Esophagus squamous epithelium (tissue), 5 donors: Measurements from ENCODE around the gene PIK3R5. TPM values are rescaled to one million over a fixed set of nuclear protein-coding genes. Genes with fewer than 3 reads are reported as not detected.

ENCODE experiments used
- DNase-seq: peaks from one replicate; lab custom pipeline; 2025; lab: John Stamatoyannopoulos, UW
- H3K27ac ChIP-seq, 4 donors: fragments of 200-600 bp; sonication (generic); one replicate each; pipeline ENCODE4 v1.5.1; 2016 to 2019; ENCODE audit warnings: mild to moderate bottlenecking in 1 of 4
- H3K27me3 ChIP-seq, 4 donors: fragments of 200-600 bp; sonication (generic); 1 replicate in 3 of 4; 2 replicates in 1 of 4; pipeline versions ENCODE4 v1.5.1 to v1.6.0; 2017 to 2021; ENCODE audit warnings: antibody characterized with exemption in 1 of 4
- H3K36me3 ChIP-seq, 3 donors: fragments of 200-600 bp; sonication (generic); one replicate each; pipeline ENCODE4 v1.5.1; 2016 to 2019
- H3K4me1 ChIP-seq, 3 donors: fragments of 200-600 bp; sonication (generic); one replicate each; pipeline ENCODE4 v1.5.1; 2017 to 2019
- H3K4me3 ChIP-seq, 4 donors: fragments of 200-600 bp; sonication (generic); 1 replicate in 3 of 4; 2 replicates in 1 of 4; pipeline ENCODE4 v1.5.1; 2016 to 2019; ENCODE audit warnings: mild to moderate bottlenecking in 2 of 4, moderate library complexity in 1 of 4
- H3K9me3 ChIP-seq, 3 donors: fragments of 200-600 bp; sonication (generic); one replicate each; pipeline ENCODE4 v1.5.1; 2016 to 2019
- POLR2A ChIP-seq, 4 donors: fragments of 450-650 bp; IDR thresholded peaks; one replicate each; pipeline ENCODE4 v1.6.1; 2017; ENCODE audit warnings: antibody characterized with exemption in 4 of 4, mild to moderate bottlenecking in 4 of 4, moderate library complexity in 3 of 4
- WGBS, 2 donors: methylation state at CpG; one replicate each; pipeline ENCODE4 v1.1.5; 2018; 5-methylcytosine and 5-hydroxymethylcytosine counted together
- intact Hi-C: fragments of 100-400 bp; cut with DNase I; formaldehyde crosslinking; loops from one replicate; pipeline ENCODE4 v1.15.0; 2022
- total RNA-seq, 4 donors: library from RNA; depleted of rRNA; stranded (reverse); fragments of >200 nt; gene quantifications; one replicate each; pipeline ENCODE4 v1.1.0, GENCODE V29; 2016
- TF ChIP-seq, protein P1 (sequence below), 6 experiments: fragments of 450-650 bp in 4 of 6; fragments of 200-600 bp in 2 of 6; sonication (generic) in 2 of 6; IDR thresholded peaks; one replicate each; pipeline ENCODE4 v1.5.1; 2016 to 2019; ENCODE audit warnings: antibody characterized with exemption in 6 of 6, mild to moderate bottlenecking in 4 of 6, moderate library complexity in 4 of 6
- donor health status: DM: yes; HTN: yes; CAD: no.

The PIK3R5 gene
- total RNA-seq, 4 donors from 2014 or later: 1.8 to 8.8 (median 3.1) TPM

DNA sequence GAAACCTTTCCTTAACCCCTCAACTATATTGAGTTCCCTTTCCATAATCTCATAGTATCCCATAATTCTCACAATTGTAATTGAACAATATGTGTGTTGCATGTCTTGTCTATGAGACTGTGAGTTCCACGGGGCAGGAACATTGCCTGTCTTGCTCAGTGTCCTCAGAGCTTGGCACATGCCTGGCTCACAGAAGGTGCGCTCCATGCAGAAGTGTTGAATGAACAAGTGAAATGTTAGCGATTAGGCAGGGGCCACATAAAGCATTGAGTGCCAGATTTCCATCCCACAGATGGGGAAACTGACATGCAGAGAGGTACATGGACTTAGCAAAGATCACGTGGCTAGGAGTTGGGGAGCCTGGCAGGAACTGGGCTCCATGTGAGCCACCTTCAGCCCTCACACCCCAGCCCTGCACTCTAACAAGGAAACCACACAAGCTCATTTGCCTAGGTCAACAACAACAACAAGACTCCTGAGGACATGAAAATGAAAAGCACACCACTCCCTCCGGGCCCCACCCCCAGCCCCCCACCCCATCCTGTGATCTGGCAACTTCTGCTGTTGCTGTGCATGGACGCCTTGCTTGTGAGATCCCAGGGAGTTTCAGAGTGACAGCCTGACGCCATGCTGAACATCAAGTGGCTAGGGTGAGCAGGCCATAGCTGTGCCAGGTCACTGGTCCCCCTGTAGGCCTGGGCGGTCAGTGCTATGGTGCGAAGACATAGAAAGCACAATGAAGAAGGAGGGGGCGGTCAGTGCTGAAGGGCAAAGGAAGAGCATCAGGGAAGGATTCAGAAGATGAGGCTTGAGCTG lies 5.0 kb downstream of the PIK3R5 start:
- DNase-seq: no peak
- Histone ChIP-seq H3K27ac (no peak overlapping the region), H3K36me3 (no peaks in the 10 kb centered on the region), H3K27me3 (peaks cover 0 to 34% (median 5%) of the 10 kb centered on the region in 4 donors), H3K4me3 (no peak overlapping the region), H3K4me1 (peaks cover 0 to 7% (median 0%) of the 10 kb centered on the region in 3 donors), H3K9me3 (no peaks in the 10 kb centered on the region)
- intact Hi-C loops: no loop called here
- 73 to 77% methylated on average over 6 to 8 of the region's 10 CpGs for WGBS, 2 donors
- no peak for TF ChIP-seq POLR2A (IDR thresholded peaks at IDR 0.05)

DNA sequence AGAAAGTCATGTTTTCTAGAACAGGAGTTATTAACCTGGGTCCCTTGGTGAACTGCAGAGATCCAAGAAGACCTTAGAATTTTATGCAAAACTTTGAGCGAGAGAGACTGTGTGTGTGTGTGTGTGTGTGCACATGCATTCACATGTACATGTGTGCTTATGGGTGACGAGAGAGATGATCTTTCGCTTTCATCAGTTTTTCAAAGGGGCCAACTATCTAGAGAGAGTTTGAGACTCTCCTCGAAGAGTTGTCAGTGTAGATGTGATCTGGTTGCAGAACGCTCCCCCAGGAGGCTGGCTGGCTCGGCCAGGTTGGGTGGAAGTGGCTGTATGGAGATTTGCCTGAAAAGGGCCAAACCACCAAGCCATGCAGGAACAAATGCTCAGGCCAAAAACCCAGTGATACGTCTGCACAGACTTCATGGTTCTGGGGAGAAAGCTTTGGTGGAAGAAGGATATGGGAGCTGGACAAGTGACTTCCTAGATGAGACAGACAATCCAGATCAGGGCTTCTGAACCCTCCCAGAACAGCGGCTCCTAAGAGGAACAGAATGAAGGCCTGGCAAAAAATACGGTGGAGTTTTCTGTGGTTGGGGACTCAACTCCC lies 6.1 kb downstream of the PIK3R5 start:
- Histone ChIP-seq H3K4me1 (no peaks in the 10 kb centered on the region), H3K27me3 (peaks cover 0 to 23% (median 0%) of the 10 kb centered on the region in 4 donors), H3K27ac (no peak overlapping the region), H3K36me3 (no peaks in the 10 kb centered on the region), H3K4me3 (no peak overlapping the region), H3K9me3 (no peaks in the 10 kb centered on the region)
- no peak for DNase-seq
- intact Hi-C loops: no loop called here
- WGBS, 2 donors: 84 to 86% methylated on average over 8 to 9 of the region's 9 CpGs
- TF ChIP-seq, protein P1, sequence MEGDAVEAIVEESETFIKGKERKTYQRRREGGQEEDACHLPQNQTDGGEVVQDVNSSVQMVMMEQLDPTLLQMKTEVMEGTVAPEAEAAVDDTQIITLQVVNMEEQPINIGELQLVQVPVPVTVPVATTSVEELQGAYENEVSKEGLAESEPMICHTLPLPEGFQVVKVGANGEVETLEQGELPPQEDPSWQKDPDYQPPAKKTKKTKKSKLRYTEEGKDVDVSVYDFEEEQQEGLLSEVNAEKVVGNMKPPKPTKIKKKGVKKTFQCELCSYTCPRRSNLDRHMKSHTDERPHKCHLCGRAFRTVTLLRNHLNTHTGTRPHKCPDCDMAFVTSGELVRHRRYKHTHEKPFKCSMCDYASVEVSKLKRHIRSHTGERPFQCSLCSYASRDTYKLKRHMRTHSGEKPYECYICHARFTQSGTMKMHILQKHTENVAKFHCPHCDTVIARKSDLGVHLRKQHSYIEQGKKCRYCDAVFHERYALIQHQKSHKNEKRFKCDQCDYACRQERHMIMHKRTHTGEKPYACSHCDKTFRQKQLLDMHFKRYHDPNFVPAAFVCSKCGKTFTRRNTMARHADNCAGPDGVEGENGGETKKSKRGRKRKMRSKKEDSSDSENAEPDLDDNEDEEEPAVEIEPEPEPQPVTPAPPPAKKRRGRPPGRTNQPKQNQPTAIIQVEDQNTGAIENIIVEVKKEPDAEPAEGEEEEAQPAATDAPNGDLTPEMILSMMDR (IDR thresholded peaks at IDR 0.05): no peak
- no peak for TF ChIP-seq POLR2A (IDR thresholded peaks at IDR 0.05)

DNA sequence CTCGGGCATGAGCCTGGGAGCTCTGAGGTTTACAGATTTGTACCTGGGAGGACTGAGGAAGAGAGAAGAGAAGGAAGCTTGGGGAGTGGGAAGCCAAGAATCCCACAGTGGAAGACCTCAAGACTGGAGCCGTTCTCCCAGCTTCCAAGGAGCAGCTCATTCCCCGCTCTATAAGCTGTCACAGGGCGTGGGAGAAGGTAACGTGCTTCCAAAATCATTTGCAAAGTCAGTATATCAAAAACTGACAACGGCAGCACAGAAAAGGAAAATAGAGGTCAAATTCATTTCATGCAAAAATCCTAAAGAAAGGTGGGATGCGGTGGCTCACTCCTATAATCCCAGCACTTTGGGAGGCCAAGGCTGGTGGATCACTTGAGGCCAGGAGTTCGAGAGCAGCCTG lies 7.8 kb downstream of the PIK3R5 start:
- 76 to 89% methylated on average over 8 of the region's 8 CpGs for WGBS, 2 donors
- Histone ChIP-seq H3K27ac (no peak overlapping the region), H3K4me1 (peaks cover 0 to 4% (median 0%) of the 10 kb centered on the region in 3 donors), H3K27me3 (peaks cover 0 to 6% (median 0%) of the 10 kb centered on the region in 4 donors), H3K4me3 (no peak overlapping the region), H3K9me3 (no peaks in the 10 kb centered on the region), H3K36me3 (no peaks in the 10 kb centered on the region)
- no peak for DNase-seq
- TF ChIP-seq, protein P1 (IDR thresholded peaks at IDR 0.05): no peak
- TF ChIP-seq POLR2A (IDR thresholded peaks at IDR 0.05): no peak
- intact Hi-C loops: no loop called here

DNA sequence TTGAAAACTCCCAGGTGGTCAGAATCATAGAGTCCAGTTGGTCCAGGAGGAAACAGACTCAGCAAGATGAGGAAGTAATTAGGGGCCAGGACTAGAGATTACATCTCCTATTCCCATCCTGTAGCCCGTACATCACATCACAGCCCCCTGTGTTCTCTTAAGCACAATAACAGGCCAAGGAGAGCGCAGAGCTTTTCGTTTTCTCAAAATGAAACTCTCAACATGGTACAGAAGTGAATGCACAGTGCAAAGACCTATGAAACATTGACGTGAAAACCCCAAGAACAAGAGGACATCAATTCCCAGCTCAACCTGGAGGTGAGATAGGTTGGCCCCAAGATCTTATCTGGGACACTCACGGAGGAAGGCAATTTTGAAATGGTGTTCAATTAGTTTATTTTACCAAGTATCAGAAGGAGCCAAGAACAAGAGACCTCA lies 9.0 kb downstream of the PIK3R5 start:
- peaks cover 0 to 4% (median 0%) of the 10 kb centered on the region in 3 donors for H3K4me1 ChIP-seq
- DNase-seq: no peak
- no peak overlapping the region for H3K27ac ChIP-seq
- TF ChIP-seq POLR2A (IDR thresholded peaks at IDR 0.05): no peak
- TF ChIP-seq, protein P1 (IDR thresholded peaks at IDR 0.05): no peak
- whole genome bisulfite sequencing, 2 donors: 49 to 59% methylated on average over 5 of the region's 5 CpGs
- peaks cover 0 to 10% (median 0%) of the 10 kb centered on the region in 4 donors for H3K27me3 ChIP-seq
- H3K4me3 ChIP-seq: no peak overlapping the region
- H3K36me3 ChIP-seq: no peaks in the 10 kb centered on the region
- no peaks in the 10 kb centered on the region for H3K9me3 ChIP-seq
- intact Hi-C loops: no loop called here

DNA sequence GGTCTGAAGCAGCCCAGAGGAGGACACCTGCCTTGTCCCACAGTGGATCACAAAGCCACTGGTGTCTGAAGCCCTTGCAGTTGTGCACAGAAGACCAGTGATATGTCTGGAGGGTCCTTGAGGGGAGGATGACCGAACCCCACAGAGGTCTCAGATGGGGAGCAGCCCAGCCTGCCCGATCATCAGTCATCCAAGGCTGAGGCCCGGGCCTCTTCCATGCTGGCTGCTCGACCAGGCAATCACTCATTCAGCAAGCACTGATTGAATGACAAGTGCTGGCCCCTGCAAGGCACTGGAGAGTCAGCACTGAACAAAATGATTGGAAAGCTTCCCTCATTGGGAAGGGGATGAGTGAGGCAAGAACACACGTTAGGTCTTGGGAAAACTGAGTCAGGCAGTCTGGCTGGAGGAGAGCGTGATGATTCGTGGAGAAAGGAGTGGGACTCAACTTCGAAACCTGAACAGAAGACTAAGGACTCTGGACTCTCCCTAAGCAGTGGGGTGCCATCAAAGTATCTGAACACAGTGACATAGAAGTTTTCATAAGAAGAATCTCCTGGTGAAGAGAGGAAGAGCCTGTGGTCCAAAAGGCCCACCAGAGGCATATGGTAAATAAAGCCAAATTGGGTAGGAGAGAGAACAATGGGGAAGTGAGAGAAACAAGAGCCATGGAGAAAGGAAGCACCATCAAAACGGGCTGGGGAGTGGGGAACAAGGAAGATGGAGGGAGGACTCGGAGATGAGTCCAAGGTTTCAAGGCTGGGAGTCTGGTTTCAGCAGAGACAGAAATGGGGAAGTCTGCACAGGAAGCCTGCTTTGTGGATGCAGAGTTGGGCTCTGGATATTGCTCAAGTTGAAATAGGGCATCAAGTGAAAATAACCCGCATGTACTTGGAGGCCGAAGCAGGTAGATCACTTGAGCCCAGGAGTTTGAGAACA lies 10.2 kb downstream of the PIK3R5 start:
- TF ChIP-seq, protein P1 (IDR thresholded peaks at IDR 0.05): no peak
- no peak for TF ChIP-seq POLR2A (IDR thresholded peaks at IDR 0.05)
- no peak for DNase-seq
- Histone ChIP-seq H3K27ac (peak overlapping the region in 2 of 4 donors; percentile 36 to 41), H3K9me3 (no peaks in the 10 kb centered on the region), H3K4me3 (no peak overlapping the region), H3K36me3 (no peaks in the 10 kb centered on the region), H3K27me3 (peaks cover 0 to 10% (median 0%) of the 10 kb centered on the region in 4 donors), H3K4me1 (peaks cover 0 to 4% (median 0%) of the 10 kb centered on the region in 3 donors)
- 60 to 75% methylated on average over 6 to 8 of the region's 12 CpGs for WGBS, 2 donors
- intact Hi-C loops: no loop called here
